WTC11 (cell line): ENCODE results near the gene MAP2K1. TPM values are rescaled to one million over a fixed set of nuclear protein-coding genes. Genes with fewer than 3 reads are reported as not detected.

Source experiments
- ATAC-seq: fragments of 200-7000 bp; cut with Tn5 transposase; 2 replicates; pipeline ENCODE4 v1.10.0; 2021; ENCODE audit warnings: mild to moderate bottlenecking, moderate library complexity
- CTCF ChIA-PET: fragments of 300-600 bp; sonication (Branson Sonifier 250); formaldehyde crosslinking; loops from one replicate; lab custom pipeline; 2021; ENCODE audit warnings: antibody characterized with exemption; lab: Charles Lee
- POLR2A ChIA-PET: fragments of 350-600 bp; sonication (Branson Sonifier 250); formaldehyde crosslinking; loops from one replicate; lab custom pipeline; 2021; ENCODE audit warnings: antibody characterized with exemption; lab: Charles Lee
- DNase-seq: peaks from one replicate; pipeline ENCODE4 v3.0.0; 2021; ENCODE audit warnings: low spot score
- H3K27ac Mint-ChIP-seq: 2 replicates; pipeline ENCODE4 v1.8.0; 2021; ENCODE audit warnings: mixed read lengths
- H3K27me3 Mint-ChIP-seq: 2 replicates; pipeline ENCODE4 v1.8.0; 2021; ENCODE audit warnings: low read depth, mild to moderate bottlenecking, moderate library complexity, mixed read lengths
- H3K36me3 Mint-ChIP-seq: 2 replicates; pipeline ENCODE4 v1.8.0; 2021; ENCODE audit warnings: mixed read lengths
- H3K4me1 Mint-ChIP-seq: 2 replicates; pipeline ENCODE4 v1.8.0; 2022; ENCODE audit warnings: mixed read lengths
- H3K4me3 Mint-ChIP-seq: 2 replicates; pipeline ENCODE4 v1.8.0; 2021; ENCODE audit warnings: mild to moderate bottlenecking, moderate library complexity, mixed read lengths
- H3K9me3 Mint-ChIP-seq: 2 replicates; pipeline ENCODE4 v1.8.0; 2021; ENCODE audit warnings: mixed read lengths
- AFF4 ChIP-seq: sonication (generic); formaldehyde crosslinking; IDR thresholded peaks from 2 replicates; pipeline ENCODE4 v1.8.1; 2023; ENCODE audit warnings: mild to moderate bottlenecking, missing genetic modification reagents, borderline replicate concordance
- ATF2 ChIP-seq: sonication (generic); formaldehyde crosslinking; IDR thresholded peaks from 2 replicates; pipeline ENCODE4 v1.8.1; 2022; ENCODE audit warnings: low read depth, missing genetic modification reagents, borderline replicate concordance
- FOXK1 ChIP-seq: sonication (generic); formaldehyde crosslinking; IDR thresholded peaks from 2 replicates; pipeline ENCODE4 v1.8.0; 2022; ENCODE audit warnings: mild to moderate bottlenecking, moderate library complexity, missing genetic modification reagents
- NR2C2 ChIP-seq: sonication (generic); formaldehyde crosslinking; IDR thresholded peaks from 2 replicates; pipeline ENCODE4 v1.8.0; 2022; ENCODE audit warnings: mild to moderate bottlenecking, missing genetic modification reagents
- NR3C1 ChIP-seq: sonication (generic); formaldehyde crosslinking; conservative IDR thresholded peaks from 2 replicates; pipeline ENCODE4 v1.8.1; 2023; ENCODE audit warnings: low read depth, mild to moderate bottlenecking, missing genetic modification reagents
- PRDM15 ChIP-seq: sonication (generic); formaldehyde crosslinking; IDR thresholded peaks from 2 replicates; pipeline ENCODE4 v1.8.0; 2022; ENCODE audit warnings: missing genetic modification reagents
- ZNF263 ChIP-seq: sonication (generic); formaldehyde crosslinking; IDR thresholded peaks from 2 replicates; pipeline ENCODE4 v1.8.1; 2022; ENCODE audit warnings: low read depth, mild to moderate bottlenecking, moderate library complexity, missing genetic modification reagents
- ZNF396 ChIP-seq: fragments of 250-450 bp; sonication (Bioruptor Pico); IDR thresholded peaks from 2 replicates; pipeline ENCODE4 v1.8.0; 2021; ENCODE audit warnings: mild to moderate bottlenecking, moderate library complexity, borderline replicate concordance
- ZNF416 ChIP-seq: fragments of 250-450 bp; sonication (Bioruptor Pico); IDR thresholded peaks from 2 replicates; pipeline ENCODE4 v1.9.0; 2021; ENCODE audit warnings: mild to moderate bottlenecking, inconsistent platforms
- ZNF423 ChIP-seq: fragments of 250-450 bp; sonication (Bioruptor Pico); IDR thresholded peaks from 2 replicates; pipeline ENCODE4 v2.1.2; 2022; ENCODE audit warnings: mild to moderate bottlenecking, moderate library complexity
- ZNF512 ChIP-seq: sonication (generic); formaldehyde crosslinking; IDR thresholded peaks from 2 replicates; pipeline ENCODE4 v1.8.1; 2022; ENCODE audit warnings: missing genetic modification reagents, borderline replicate concordance
- ZNF532 ChIP-seq: fragments of 250-450 bp; sonication (Bioruptor Pico); IDR thresholded peaks from 2 replicates; pipeline ENCODE4 v1.9.0; 2021; ENCODE audit warnings: mild to moderate bottlenecking, borderline replicate concordance
- total RNA-seq: library from RNA; stranded (reverse); gene quantifications from 3 replicates; pipeline ENCODE4 v1.2.3, GENCODE V29; 2021

The MAP2K1 gene
- total RNA-seq, 1 experiment from 2014 or later: 93.0 TPM

GRCh38 chr15:66362776-66363175 is 23.9 kb upstream of the MAP2K1 start (continued):
- no peak for TF ChIP-seq AFF4 (CRISPR knock-in tag)
- no peak for TF ChIP-seq ATF2 (CRISPR knock-in tag)

- no peaks in the 10 kb centered on the region for H3K36me3 Mint-ChIP-seq
- H3K4me1 Mint-ChIP-seq: peaks cover 7% of the 10 kb centered on the region
- no peaks in the 10 kb centered on the region for H3K9me3 Mint-ChIP-seq
- H3K27me3 Mint-ChIP-seq: no peaks in the 10 kb centered on the region
- H3K27ac Mint-ChIP-seq: no peak overlapping the region
- ATAC-seq: no peak; the same call in 1 of the 2 replicates
- POLR2A ChIA-PET: interaction anchor here (0.6 kb wide), 1 partner anchor 33 kb away, joined by 3 read pairs; no protein-coding TSS in a partner anchor
- no peak for TF ChIP-seq NR2C2
- no peak for TF ChIP-seq ZNF263
- no peak for TF ChIP-seq PRDM15 (CRISPR knock-in tag)
- TF ChIP-seq ZNF396 (CRISPR knock-in tag): no peak
- TF ChIP-seq ZNF416: no peak
- TF ChIP-seq ZNF423: no peak
- no peak for TF ChIP-seq ATF2 (CRISPR knock-in tag)
- TF ChIP-seq ZNF532: no peak
- TF ChIP-seq FOXK1 (CRISPR knock-in tag): no peak
- TF ChIP-seq NR3C1 (CRISPR knock-in tag): no peak
- no peak for TF ChIP-seq ZNF512 (CRISPR knock-in tag)
- TF ChIP-seq, all 79 proteins: peak for 0
- no peak overlapping the region for H3K4me3 Mint-ChIP-seq
- no peak for DNase-seq
- CTCF ChIA-PET: no interaction called here
Observed at GRCh38 chr15:66364944-66365528, 21.7 kb upstream of the MAP2K1 start.
